Ovary (tissue), 9 donors: ENCODE data around the gene RAB39B. TPM values are rescaled to one million over a fixed set of nuclear protein-coding genes. Genes with fewer than 3 reads are reported as not detected.
"Not testable (repeated sequence)": the region's sequence is repeated elsewhere in the genome, so short reads cannot be mapped to it uniquely, and the experiment has no call there.

Experiments
- DNase-seq, 5 donors: peaks; one replicate each; pipeline ENCODE4 v3.0.0-alpha.2; 2019 to 2020
- H3K27ac ChIP-seq, 2 donors: fragments of 200-600 bp; one replicate each; pipeline versions ENCODE4 v1.5.1 to v1.8.0; 2019 to 2022
- H3K27me3 ChIP-seq: fragments of 200-600 bp; one replicate; pipeline ENCODE4 v1.8.0; 2022
- H3K36me3 ChIP-seq: fragments of 200-600 bp; sonication (generic); one replicate; pipeline ENCODE4 v1.5.1; 2019
- H3K4me1 ChIP-seq: one replicate; pipeline ENCODE4 v1.8.1; 2013; ENCODE audit warnings: mild to moderate bottlenecking, moderate library complexity; ENCODE audit not compliant: insufficient read depth
- H3K4me3 ChIP-seq: fragments of 200-600 bp; sonication (generic); one replicate; pipeline ENCODE4 v1.5.1; 2017
- H3K9me3 ChIP-seq, 2 donors: fragments of 200-600 bp in 1 of 2; sonication (generic) in 1 of 2; one replicate each; pipeline versions ENCODE4 v1.5.1 to v1.8.1; 2013 to 2019; ENCODE audit warnings: mild to moderate bottlenecking in 1 of 2, moderate library complexity in 1 of 2
- EP300 ChIP-seq: sonication (generic); formaldehyde crosslinking; IDR thresholded peaks from one replicate; pipeline ENCODE4 v1.6.1; 2017; ENCODE audit warnings: antibody characterized with exemption
- POLR2A ChIP-seq: fragments of 450-650 bp; IDR thresholded peaks from one replicate; pipeline ENCODE4 v1.6.1; 2017; ENCODE audit warnings: antibody characterized with exemption, mild to moderate bottlenecking, moderate library complexity
- WGBS, 3 donors: extraction: QIAGEN DNeasy Blood & Tissue Kit in 1 of 3; methylation state at CpG; one replicate each; pipeline versions ENCODE4 v1.1.5 to v1.1.7; 2013 to 2017; 5-methylcytosine and 5-hydroxymethylcytosine counted together
- intact Hi-C, 4 donors: fragments of 100-400 bp; cut with DNase I; formaldehyde crosslinking; loops; one replicate each; pipeline versions ENCODE4 v1.11.0 to v1.15.1; 2022 to 2023
- polyA plus RNA-seq, 2 donors: library from polyadenylated mRNA; stranded (reverse); fragments of 200-250 nt in 1 of 2; fragments of 350-450 nt in 1 of 2; fragmentation: Illumina TruSeq in 1 of 2; extraction: RNeasy Lipid Tissue Mini Kit (QIAGEN cat#74804) in 1 of 2; gene quantifications; one replicate each; pipeline ENCODE4 v1.2.3, GENCODE V29; 2013 to 2014
- total RNA-seq, 7 donors: library from RNA; depleted of rRNA in 2 of 7; stranded (reverse); fragments of >200 nt in 2 of 7; fragmentation: NEBNext Ultra II Directional in 3 of 7; extraction: Animal tissue kit (Norgen Biotek cat#: 25700) in 3 of 7; gene quantifications; one replicate each; pipeline versions ENCODE4 v1.1.0 to v1.2.4, GENCODE V29; 2016 to 2023
- TF ChIP-seq, protein P1 (sequence below), 3 donors: fragments of 450-650 bp in 2 of 3; fragments of 200-600 bp in 1 of 3; IDR thresholded peaks; one replicate each; pipeline versions ENCODE4 v1.5.1 to v1.8.0; 2016 to 2022; ENCODE audit warnings: antibody characterized with exemption in 3 of 3, mild to moderate bottlenecking in 1 of 3
- donor health status: DM: no; HTN: no; CAD: no; lungs with moderate emphysema.
- donor health status: DM: no; HTN: no; CAD: no.
- donor health status: Bipolar disorder and iron deficiency.
- donor health status: DM: yes; HTN: yes; CAD: no.
- donor health status: DM: no; HTN: no; CAD: no.
- donor health status: DM: yes; HTN: yes; CAD: no.

RAB39B gene
- total and polyA plus RNA-seq, 9 donors: 0.10 to 1.3 (median 0.53) TPM

DNA sequence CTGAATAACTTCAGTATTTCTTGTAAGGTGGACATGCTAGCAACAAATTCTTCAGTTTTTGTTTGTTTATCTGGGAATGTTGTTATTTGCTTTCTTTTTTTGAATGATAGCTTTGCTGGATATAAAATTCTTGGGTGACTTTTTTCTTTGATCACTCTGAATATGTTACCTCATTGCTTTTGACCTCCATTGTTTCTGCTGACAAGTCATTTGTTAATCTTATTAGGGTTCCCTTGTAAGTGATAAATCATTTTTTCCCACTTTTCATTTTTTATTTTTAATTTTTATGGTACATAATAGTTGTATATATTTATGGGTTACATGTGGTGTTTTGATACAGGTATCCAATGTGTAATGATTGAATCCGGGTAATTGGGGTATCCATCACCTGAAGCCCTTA is 6.7 kb upstream of the RAB39B start:
- DNase-seq: no peak
- intact Hi-C loops: no loop called here
- Histone ChIP-seq H3K36me3 (no peaks in the 10 kb centered on the region), H3K27ac (no peak overlapping the region), H3K4me3 (no peak overlapping the region), H3K9me3 (no peaks in the 10 kb centered on the region), H3K27me3 (no peaks in the 10 kb centered on the region), H3K4me1 (no peaks in the 10 kb centered on the region)
- 85 to 91% (median 90%) methylated on average over 1 of the region's 1 CpG for WGBS, 3 donors
- TF ChIP-seq, protein P1, sequence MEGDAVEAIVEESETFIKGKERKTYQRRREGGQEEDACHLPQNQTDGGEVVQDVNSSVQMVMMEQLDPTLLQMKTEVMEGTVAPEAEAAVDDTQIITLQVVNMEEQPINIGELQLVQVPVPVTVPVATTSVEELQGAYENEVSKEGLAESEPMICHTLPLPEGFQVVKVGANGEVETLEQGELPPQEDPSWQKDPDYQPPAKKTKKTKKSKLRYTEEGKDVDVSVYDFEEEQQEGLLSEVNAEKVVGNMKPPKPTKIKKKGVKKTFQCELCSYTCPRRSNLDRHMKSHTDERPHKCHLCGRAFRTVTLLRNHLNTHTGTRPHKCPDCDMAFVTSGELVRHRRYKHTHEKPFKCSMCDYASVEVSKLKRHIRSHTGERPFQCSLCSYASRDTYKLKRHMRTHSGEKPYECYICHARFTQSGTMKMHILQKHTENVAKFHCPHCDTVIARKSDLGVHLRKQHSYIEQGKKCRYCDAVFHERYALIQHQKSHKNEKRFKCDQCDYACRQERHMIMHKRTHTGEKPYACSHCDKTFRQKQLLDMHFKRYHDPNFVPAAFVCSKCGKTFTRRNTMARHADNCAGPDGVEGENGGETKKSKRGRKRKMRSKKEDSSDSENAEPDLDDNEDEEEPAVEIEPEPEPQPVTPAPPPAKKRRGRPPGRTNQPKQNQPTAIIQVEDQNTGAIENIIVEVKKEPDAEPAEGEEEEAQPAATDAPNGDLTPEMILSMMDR (IDR thresholded peaks at IDR 0.05): no peak
- TF ChIP-seq EP300: no peak
- no peak for TF ChIP-seq POLR2A

DNA sequence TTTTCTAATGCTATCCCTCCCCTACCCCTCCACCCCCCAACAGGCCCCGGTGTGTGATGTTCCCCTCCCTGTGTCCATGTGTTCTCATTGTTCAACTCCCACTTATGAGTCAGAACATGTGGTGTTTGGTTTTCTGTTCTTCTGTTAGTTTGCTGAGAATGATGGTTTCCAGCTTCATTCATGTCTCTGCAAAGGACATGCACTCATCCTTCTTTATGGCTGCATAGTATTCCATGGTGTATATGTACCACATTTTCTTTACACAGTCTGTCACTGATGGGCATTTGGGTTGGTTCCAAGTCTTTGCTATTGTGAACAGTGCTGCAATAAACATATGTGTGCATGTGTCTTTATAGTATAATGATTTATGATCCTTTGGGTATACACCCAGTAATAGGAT is 3.7 kb upstream of the RAB39B start:
- H3K4me1 ChIP-seq, H3K36me3 ChIP-seq, H3K9me3 ChIP-seq, H3K4me3 ChIP-seq, H3K27ac ChIP-seq, intact Hi-C loops, DNase-seq, H3K27me3 ChIP-seq: not testable (repeated sequence)
- WGBS, 3 donors: 55 to 77% (median 69%) methylated on average over 1 of the region's 1 CpG

DNA sequence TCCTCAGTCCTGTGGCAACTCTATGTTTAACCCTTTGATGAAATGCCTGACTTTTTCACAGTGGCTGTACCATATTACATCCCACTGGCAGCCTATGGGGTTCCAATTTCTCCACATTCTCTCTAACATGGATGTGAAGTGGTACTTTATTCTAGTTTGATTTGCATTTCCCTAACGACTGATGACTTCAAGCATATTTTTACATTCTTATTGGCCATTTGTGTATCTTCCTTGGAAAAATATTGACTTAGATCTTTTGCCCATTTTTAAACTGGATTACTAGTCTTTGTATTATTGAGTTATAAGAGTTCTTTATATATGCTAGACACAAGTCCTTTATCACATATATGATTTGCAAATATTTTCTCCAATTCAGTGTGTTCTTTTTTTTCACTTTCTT is 2.1 kb upstream of the RAB39B start:
- H3K36me3 ChIP-seq: no peaks in the 10 kb centered on the region
- TF ChIP-seq EP300 (no peak), POLR2A (no peak)
- TF ChIP-seq, protein P1 (IDR thresholded peaks at IDR 0.05): no peak
- no peaks in the 10 kb centered on the region for H3K9me3 ChIP-seq
- no peak overlapping the region for H3K4me3 ChIP-seq
- DNase-seq: no peak
- no peak overlapping the region for H3K27ac ChIP-seq
- H3K4me1 ChIP-seq: no peaks in the 10 kb centered on the region
- WGBS, 3 donors: 71 to 89% (median 75%) methylated on average over 1 of the region's 1 CpG
- no peaks in the 10 kb centered on the region for H3K27me3 ChIP-seq
- intact Hi-C loops: no loop called here

GRCh38 chrX:155262970-155263754 is 1.1 kb downstream of the RAB39B start:
- H3K9me3 ChIP-seq: no peaks in the 10 kb centered on the region
- no peak overlapping the region for H3K4me3 ChIP-seq
- H3K27me3 ChIP-seq: no peaks in the 10 kb centered on the region
- no peaks in the 10 kb centered on the region for H3K4me1 ChIP-seq
- TF ChIP-seq EP300 (no peak), POLR2A (no peak)
- TF ChIP-seq, protein P1 (IDR thresholded peaks at IDR 0.05): no peak
- DNase-seq: no peak
- intact Hi-C loops: no loop called here
- 42 to 49% (median 46%) methylated on average over 5 of the region's 5 CpGs for WGBS, 3 donors
- H3K27ac ChIP-seq: no peak overlapping the region
- H3K36me3 ChIP-seq: no peaks in the 10 kb centered on the region

DNA sequence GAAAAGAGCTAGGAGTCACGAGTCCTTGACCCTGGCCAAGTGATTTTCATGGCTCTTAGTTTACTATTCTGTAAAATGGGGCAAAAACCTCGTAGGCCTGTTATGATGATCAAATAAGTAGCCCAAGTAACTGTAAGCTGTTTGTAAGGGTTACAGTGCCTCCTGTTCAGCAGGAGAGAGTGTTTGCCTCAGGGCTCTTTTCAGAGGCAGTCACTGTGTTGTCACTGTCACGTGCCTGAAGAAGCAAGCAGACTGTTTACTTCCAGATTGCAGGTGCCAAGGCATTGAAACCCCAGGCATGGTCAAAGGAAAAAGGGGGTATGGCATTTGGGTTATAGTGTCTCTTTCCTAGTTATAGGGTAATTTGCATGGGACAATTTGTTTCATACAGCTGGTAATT is 4.5 kb downstream of the RAB39B start:
- TF ChIP-seq POLR2A: no peak
- TF ChIP-seq, protein P1 (IDR thresholded peaks at IDR 0.05): no peak
- no peak for TF ChIP-seq EP300
- WGBS, 3 donors: 37 to 49% (median 38%) methylated on average over 3 of the region's 3 CpGs
- no peaks in the 10 kb centered on the region for H3K9me3 ChIP-seq
- no peaks in the 10 kb centered on the region for H3K36me3 ChIP-seq
- intact Hi-C loops: no loop called here
- H3K4me3 ChIP-seq: no peak overlapping the region
- no peak for DNase-seq
- H3K27ac ChIP-seq: no peak overlapping the region
- no peaks in the 10 kb centered on the region for H3K27me3 ChIP-seq
- H3K4me1 ChIP-seq: no peaks in the 10 kb centered on the region
